Stimulated activated CD8-positive, alpha-beta memory T cell treated with anti-CD3 and anti-CD28 coated beads, Interleukin-7, amount 100 ng/mL, for 48 hours (primary cell): ENCODE measurements around the gene GAREM1.

ENCODE experiments used
- DNase-seq, 2 donors: peaks; one replicate each; pipeline ENCODE4 v3.0.0-alpha.2; 2020; ENCODE audit warnings: low read depth in 1 of 2; ENCODE audit errors: extremely low read depth in 1 of 2

GAREM1 gene

DNA sequence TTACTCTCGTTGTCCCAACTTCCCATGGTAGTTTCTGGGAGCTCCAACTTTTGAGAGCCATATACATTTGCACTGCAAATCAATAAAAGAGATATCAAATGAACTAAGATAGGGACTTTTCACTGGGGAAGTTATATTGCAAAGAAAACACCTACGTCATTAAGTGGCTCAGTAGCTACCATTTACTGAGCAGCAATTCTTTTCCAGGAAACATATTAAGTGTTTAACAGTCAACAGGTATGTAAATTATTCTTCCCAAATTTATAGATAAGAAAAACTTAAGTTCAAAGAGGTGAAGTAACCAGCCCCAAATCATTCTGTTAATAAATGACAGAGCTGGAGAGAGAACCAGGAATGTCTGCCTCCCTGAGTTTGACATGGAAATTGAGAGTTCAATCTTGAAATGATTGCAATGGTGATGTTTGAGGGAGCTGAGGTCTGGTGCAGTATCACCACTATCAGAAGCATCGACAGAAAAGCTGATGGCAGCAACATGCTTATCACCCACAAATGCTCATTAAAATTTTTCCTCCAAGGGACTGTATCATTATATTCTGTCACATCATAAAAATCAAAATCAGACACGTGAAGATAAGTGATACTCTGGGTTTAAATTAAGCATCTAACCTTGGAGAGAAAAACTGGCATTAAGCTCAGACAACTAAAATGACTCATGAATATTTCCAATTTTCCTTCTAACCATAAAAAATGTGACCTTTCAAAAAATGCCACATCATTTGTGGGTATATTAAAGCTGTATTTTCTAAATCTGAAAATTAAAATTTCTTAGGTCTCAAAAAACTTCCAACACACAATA lies 43.4 kb downstream of the GAREM1 start:
- DNase-seq, result no peak

DNA sequence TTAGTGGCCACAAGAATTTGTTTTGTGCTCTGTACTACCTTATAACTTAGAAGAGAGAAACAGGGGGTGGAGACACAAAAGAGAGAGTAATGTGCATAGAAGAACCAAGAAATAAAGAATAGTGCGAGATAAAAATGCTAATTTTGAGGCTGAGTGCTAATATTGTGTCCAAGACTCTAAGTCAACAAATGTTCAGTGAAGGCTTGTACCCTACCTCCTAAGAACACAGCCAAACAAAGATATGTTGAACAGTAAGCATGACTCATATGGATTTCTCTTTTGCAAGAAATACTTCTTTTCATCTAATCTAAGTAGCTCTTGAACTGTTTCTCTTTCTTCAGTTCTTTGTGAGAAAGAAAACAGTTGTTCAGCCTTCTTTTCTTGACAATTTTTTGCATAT lies 45.2 kb downstream of the GAREM1 start:
- DNase-seq, result no peak

DNA sequence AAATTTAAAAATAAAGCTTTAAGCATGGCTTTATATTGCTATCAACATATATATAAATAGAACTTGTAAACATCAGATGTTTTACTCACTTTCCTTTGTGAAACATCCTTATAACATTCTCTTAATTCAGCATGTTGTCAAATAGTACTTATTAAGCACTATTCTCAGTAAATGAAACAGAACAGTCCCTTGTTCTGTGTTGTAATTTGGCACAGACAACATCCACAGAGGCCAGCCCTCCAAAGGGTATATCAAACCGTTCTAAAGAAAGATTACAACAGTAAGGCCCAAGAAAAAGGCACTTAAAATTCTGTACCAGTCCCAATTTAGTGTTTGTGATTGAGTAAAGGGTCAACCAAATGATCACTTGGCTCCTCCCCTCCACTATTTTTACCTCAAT lies 46.0 kb downstream of the GAREM1 start:
- no peak for DNase-seq

- DNase-seq, result no peak
Observed at GRCh38 chr18:32422978-32423740, 47.5 kb downstream of the GAREM1 start.

- DNase-seq, result no peak
Observed at GRCh38 chr18:32422201-32422600, 48.5 kb downstream of the GAREM1 start.

GRCh38 chr18:32420084-32420750 lies 50.5 kb downstream of the GAREM1 start:
- no peak for DNase-seq

GRCh38 chr18:32418148-32418547 lies 52.5 kb downstream of the GAREM1 start:
- DNase-seq, result no peak

DNA sequence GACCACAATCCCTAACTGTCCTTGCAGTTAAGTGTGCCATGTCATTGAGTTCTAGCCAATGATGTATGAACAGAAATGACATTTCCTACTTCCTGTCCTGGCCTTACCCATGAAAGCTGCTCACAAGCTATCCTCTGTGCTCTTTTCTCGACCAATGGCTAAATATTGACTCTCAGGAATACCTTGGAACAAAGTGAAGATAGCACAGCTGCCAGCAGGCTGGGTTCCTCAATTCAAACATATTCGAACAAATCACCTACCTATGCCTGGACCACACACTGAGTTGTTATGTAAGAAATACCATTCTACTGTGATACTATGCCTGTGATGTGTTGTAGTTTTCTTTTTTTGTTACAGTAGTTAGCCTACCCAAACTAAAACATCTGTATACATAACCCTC lies 65.1 kb downstream of the GAREM1 start:
- DNase-seq, result no peak

DNA sequence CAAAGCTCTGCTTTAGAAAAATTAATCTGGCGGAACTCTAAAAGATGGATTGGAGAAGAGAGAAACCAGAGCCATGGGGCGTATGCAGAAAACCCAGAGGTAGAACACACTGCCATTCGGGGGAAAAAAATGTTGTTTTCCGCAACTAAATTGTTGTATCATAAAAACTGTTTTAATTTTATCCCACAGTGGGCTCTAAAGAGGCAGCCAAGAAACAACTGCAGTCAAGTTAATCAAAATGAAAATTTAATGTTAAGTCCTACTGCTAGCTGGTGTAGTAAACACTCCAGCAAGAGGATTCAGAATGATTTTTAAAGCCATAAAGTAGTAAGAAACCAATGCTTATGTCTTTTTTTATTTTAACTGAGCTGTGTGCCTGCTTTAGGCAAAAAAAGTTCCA lies 69.1 kb downstream of the GAREM1 start:
- DNase-seq, result no peak

DNA sequence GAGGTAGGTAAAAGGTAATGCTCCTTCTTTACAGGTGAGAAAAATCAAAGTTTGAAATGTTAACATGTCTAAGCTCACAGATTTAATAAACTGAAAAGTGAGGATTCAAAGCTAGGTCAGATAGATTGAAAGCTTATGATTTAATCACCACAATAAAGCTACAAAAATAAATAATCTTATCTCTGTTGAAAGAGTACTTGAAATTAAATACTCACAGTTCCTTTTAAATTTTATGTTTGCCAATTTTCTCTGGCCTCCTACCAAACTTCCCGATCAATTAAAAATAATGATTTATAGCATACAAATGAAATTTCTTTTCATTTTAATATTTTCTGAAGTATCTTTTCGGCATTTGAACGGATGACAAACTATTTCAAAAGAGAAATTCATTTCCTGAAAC lies 77.3 kb downstream of the GAREM1 start:
- no peak for DNase-seq

- no peak for DNase-seq
Observed at GRCh38 chr18:32391126-32391525, 79.6 kb downstream of the GAREM1 start.

GRCh38 chr18:32389858-32390257 lies 80.8 kb downstream of the GAREM1 start:
- DNase-seq, result no peak

DNA sequence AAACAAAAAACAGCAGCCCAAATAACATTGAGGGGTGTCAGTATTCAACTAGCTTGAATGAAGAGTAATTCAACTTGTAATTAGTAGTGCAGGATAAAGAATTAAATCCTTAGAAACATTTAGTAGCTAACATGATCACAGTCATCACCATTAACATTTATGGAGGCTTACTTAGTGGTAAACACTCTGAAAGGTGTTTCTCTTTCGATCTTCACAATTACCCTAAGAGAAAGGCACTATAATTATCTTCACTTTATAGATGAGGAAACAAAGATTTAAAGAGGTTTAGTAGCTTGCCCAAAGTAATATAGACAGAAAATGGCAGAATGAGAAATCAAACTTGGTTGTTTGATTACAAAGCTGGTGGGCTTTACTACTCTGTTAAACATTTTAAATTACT lies 81.5 kb downstream of the GAREM1 start:
- DNase-seq, result no peak

DNA sequence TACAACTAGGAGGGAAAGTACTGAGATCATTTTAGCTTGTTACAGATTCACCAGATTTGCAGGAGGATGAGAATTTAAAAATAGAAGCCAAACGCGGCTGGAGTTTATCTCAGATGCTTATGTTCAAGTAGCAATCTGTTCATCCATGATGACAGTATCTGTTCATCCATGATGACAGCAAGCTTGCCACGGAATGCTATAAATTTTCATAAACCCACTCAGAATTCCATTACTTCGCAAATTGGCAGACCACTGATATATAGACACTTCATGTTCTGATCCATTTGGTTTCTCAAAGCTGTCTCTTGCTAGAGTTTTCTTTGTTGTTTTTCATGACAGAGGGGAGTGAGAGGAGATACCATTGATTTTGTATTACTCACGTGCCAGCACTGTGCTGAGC lies 84.2 kb downstream of the GAREM1 start:
- no peak for DNase-seq

- no peak for DNase-seq
Observed at GRCh38 chr18:32383050-32383819, 87.4 kb downstream of the GAREM1 start.

GRCh38 chr18:32381761-32382160 lies 88.9 kb downstream of the GAREM1 start:
- DNase-seq, result no peak

GRCh38 chr18:32380559-32380958 lies 90.1 kb downstream of the GAREM1 start:
- no peak for DNase-seq

DNA sequence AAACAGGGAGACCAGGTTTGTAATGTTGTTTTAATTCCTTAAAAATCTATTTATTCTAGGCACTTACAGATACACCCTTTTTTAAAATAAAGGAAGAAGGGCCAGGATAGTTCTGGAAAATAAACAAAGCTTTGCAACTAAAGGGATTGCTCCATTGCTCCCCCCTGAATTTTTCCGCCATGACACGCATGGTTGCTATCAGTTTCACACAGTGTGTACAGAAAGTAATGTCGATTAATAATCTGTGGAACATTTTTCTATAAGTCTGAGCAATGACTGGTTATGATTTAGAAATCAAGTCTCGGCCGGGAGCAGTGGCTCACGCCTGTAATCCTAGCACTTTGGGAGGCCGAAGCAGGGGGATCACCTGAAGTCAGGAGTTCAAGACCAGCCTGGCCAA lies 90.8 kb downstream of the GAREM1 start:
- DNase-seq, result no peak

- DNase-seq, result no peak
Observed at GRCh38 chr18:32378705-32379104, 92.0 kb downstream of the GAREM1 start.

DNA sequence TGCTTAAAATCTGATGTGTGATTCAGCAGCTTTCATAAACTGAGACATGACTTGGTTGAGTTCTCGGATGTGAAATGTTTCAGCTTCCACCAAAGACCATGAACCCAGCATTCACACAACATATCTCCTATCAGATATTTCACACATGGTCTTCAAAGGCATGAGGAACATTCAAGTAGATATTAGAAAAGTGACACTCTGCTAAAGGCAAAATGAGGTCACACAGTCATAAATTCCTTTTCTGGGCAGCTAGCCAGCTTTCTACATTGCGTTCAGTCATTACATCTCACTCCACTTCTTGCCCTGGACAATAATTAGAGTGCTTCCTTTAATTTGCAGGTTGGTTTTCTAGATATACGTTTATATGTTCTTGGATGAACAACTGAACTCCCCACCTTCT lies 96.7 kb downstream of the GAREM1 start:
- DNase-seq, result no peak

- no peak for DNase-seq
Observed at GRCh38 chr18:32373505-32373904, 97.2 kb downstream of the GAREM1 start.
